GM19467 (cell line): ENCODE results near the gene DNAH5.
"Not testable (repeated sequence)": the region's sequence is repeated elsewhere in the genome, so short reads cannot be mapped to it uniquely, and the experiment has no call there.

Experiments used
- ATAC-seq: cut with Tn5 transposase; IDR thresholded peaks from one replicate; pipeline ENCODE4 v1.9.1; 2021; ENCODE audit warnings: mild to moderate bottlenecking, moderate library complexity; ENCODE audit not compliant: unreplicated experiment

Gene DNAH5

DNA sequence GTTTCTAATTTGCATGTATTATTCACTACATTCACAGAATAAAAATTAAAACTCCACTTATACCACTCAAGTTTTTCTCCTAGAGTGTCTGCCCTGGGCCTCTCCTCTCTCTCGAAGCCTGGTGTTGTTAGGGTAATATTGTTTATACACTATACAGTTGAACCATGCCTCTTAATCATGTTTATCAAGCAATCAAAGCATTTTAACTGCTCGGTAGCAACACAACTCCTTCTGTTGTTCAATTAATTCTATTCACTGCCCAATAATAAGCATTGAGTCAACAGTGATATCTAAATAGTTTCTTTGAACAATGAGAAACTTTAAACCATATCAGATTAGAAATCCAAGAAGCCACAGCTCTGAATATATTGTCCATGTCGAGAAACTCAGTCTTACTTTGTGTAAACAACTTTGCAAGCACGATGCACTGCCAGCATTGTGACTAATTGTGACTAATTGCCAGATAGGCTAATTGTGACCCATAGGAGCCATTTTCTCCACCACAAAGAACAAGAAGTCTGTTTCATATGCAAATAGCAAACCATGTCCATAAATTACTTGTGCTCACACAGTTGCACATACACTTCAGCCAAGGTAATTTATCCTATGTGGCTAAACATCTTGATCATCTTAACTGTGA lies at the start of gene DNAH5:
TSS of gene DNAH5 (minus strand) at position 129 of the 640 bp plus-strand sequence. CDS start 250 bp downstream, outside the sequence.
- ATAC-seq = no peak

DNA sequence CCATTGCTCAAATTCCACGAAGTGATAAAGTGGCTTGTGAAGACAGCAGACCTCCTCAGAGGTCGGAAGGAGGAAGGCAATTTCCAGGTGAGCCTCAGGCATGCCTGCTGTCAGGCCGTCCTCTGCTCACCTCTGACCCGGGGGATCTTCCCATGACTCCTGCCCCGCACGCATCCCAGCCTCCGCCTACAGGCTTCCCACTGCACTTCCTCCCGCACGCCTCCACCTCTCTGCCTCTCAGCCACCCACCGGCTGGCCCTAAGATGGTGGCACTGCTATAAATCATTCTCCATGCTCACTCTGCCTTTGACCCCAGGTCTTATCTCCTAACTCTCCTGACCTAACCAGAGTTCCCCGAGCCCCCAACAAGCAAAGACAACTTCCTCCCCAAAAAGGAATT lies 49.4 kb upstream of the DNAH5 start:
- no peak for ATAC-seq

DNA sequence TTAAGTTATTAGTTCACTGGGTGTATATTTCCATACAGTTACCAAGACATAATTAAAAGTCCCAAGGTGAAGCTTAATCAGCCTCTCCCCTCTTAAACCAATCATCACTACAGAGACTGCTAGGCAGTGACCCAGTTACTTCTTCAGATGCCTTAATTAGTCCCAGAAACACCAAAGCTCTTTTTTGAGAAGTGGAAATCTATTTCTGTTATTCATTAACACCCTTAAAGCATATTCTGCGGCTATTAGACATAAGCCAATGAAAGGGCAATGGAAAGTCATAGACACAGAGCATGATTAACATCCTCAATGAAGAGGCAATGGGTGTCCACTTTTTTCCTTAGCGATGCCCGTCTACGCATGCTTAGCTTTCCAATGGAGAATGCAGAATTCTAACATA lies 48.3 kb upstream of the DNAH5 start:
- ATAC-seq = no peak

- ATAC-seq = no peak
These were observed 46.9 kb upstream of the DNAH5 start for GRCh38 chr5:13991365-13991764.

DNA sequence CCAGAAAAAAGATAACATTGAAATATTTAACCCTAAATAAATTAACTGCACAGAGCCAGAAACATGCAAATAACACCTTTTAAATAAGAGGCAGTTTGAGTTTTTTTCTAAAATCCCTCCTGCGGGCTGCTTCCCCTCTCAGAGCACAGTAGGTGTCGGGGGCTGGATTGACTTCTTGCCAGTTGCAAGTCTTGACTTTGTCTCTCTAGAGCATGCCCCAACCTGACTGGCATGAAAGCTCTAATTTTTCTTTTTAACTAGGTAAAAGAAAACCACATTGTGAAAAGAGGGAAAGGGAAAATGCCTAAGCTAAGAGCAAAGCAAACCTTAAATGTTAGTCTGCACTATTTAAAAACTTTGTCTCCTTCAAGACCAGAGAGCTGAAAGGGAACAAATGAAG lies 46.4 kb upstream of the DNAH5 start:
- ATAC-seq = no peak

GRCh38 chr5:13989832-13990231 lies 45.3 kb upstream of the DNAH5 start:
- ATAC-seq = no peak

- no peak for ATAC-seq
These were observed 43.5 kb upstream of the DNAH5 start for GRCh38 chr5:13987843-13988464.

- no peak for ATAC-seq
These were observed 41.4 kb upstream of the DNAH5 start for GRCh38 chr5:13985731-13986418.

DNA sequence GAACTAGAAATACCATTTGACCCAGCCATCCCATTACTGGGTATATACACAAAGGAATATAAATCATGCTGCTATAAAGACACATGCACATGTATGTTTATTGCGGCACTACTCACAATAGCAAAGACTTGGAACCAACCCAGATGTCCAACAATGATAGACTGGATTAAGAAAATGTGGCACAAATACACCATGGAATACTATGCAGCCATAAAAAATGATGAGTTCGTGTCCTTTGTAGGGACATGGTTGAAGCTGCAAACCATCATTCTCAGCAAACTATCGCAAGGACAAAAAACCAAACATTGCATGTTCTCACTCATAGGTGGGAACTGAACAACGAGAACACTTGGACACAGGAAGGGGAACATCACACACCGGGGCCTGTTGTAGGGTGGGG lies 40.4 kb upstream of the DNAH5 start:
- ATAC-seq = not testable (repeated sequence)

- ATAC-seq = no peak
These were observed 32.7 kb upstream of the DNAH5 start for GRCh38 chr5:13976867-13977830.

DNA sequence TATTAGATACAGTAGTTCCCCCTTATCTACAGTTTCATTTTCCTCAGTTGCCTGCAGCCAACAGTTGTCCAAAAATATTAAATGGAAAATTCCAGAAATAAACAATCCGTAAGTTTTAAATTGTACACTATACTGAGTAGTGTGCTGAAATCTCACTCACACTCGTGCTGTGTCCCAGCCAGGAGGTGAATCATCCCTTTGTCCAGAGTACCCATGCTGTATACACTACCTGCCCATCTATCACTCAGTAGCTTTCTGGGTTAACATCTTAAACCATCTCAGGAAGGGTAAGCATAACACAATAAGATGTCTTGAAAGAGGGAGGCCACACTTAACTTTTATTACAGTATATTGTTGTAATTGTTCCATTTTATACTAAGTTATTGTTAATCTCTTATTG lies 31.7 kb upstream of the DNAH5 start:
- no peak for ATAC-seq

- ATAC-seq = no peak
These were observed 30.8 kb upstream of the DNAH5 start for GRCh38 chr5:13975246-13975645.

DNA sequence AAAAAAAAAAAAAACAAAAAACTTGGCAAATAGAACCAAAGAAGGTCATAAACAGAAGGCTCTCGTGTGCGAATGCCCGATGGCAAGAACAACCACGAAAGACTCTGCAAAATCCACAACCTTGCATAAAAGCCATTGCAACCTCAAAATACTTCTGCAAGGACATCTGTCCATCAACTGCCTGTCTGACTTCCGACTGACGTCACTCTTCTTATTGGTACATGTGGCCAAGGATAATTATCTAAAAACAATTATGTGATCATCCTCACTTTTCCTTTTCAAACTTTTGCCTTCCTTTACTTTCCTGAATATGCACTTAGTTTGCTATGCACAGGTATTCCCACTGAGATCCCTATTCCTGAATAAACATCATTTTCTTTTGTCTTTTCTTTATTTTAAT lies 29.2 kb upstream of the DNAH5 start:
- ATAC-seq = no peak

GRCh38 chr5:13972029-13972428 lies 27.5 kb upstream of the DNAH5 start:
- ATAC-seq = no peak

- peak; percentile 93 for ATAC-seq
These were observed 12.7 kb upstream of the DNAH5 start for GRCh38 chr5:13957032-13957645.

DNA sequence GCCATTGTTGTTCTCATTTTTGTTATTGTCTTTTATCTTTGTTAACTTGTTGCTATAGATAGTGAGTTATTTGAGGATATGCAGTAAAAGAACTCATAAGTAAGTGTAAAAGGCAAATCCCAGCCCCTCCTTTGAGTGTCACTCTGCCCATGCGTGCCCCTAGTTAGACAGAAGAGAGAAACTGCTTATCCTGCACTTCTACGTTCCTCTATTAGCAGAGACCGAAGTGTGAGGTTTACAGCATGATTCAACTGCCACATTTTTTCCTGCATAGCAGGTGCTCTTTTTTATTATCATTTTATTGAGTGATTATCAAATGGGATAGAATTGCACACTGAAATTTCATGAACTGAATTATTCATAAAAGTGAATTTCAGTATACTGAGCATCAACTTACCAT lies 12.0 kb upstream of the DNAH5 start:
- no peak for ATAC-seq

DNA sequence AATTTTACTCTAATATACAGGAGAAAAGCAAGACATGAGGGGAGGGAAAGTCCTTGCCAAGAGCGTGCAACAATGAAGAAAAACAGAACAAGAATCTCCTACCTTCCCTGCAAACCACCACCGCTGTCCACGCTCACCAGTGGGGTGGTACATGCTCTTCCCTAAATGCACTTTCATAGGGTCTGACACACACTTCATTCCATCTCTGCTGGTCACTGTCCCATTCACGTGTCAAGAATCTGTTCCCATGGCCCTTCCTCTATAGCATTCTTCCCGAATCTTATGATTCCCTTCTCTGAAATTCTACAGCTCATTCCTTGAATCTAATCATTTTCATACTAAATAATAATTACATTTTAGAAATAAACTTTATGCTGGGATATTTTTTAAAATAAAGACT lies 11.4 kb upstream of the DNAH5 start:
- ATAC-seq = no peak

- ATAC-seq = no peak
These were observed 1.6 kb upstream of the DNAH5 start for GRCh38 chr5:13946111-13946510.

GRCh38 chr5:13945271-13945670 lies 783 bp upstream of the DNAH5 start:
- no peak for ATAC-seq

DNA sequence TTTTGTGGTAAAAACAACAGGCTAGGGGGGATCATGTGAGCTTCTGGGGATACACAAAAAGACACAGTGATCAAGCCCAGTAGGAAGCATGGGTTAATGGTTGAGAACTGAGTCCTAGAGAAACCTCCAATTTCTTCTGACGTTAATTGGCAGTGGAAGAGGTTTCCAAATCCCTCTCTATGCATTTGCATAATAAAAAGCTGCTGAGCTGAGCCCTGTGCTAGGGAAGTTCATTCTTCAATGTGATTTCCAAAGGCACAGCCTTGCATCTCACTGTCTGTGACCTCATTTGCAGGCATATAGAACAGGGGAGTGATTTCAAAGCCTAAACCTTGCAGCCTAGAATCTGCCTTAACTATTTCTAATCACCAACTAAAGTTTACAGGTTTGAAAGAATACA lies 812 bp downstream of the DNAH5 start:
- ATAC-seq = no peak

- no peak for ATAC-seq
These were observed 3.0 kb downstream of the DNAH5 start for GRCh38 chr5:13941468-13941867.
